ENCODE results near the gene ZNF519.
A peak's percentile ranks its signal among the peaks of the same experiment; 100 is the strongest.
"Not testable (repeated sequence)": the region's sequence is repeated elsewhere in the genome, so short reads cannot be mapped to it uniquely, and the experiment has no call there.

Gene ZNF519

GRCh38 chr18:14132271-14132700, at the start of gene ZNF519:
ZNF519 (minus strand) TSS chr18:14132435; CDS start chr18:14132277, 158 bp downstream.
- peak within 1 kb of the TSS; percentile 64 for H3K4me3 ChIP-seq (ENCODE audit: low read length)
- peak; percentile 97 for DNase-seq (ENCODE audit: low read depth)

- DNase-seq (ENCODE audit: low read depth): no peak
- TF ChIP-seq CTCF (IDR thresholded peaks at IDR 0.05; ENCODE audit: insufficient read depth, low read depth, low read length, missing control alignments): no peak
- peak overlapping the region; percentile 34 for H3K4me3 ChIP-seq (ENCODE audit: low read length)
Measured at GRCh38 chr18:14179306-14179705, 47.1 kb upstream of the ZNF519 start.

GRCh38 chr18:14178321-14179196, 46.3 kb upstream of the ZNF519 start:
- peak; percentile 60 for TF ChIP-seq CTCF (IDR thresholded peaks at IDR 0.05; ENCODE audit: insufficient read depth, low read depth, low read length, missing control alignments)
- peak overlapping the region; percentile 34 for H3K4me3 ChIP-seq (ENCODE audit: low read length)
- DNase-seq (ENCODE audit: low read depth): peak; percentile 41

GRCh38 chr18:14177540-14178320, 45.5 kb upstream of the ZNF519 start:
- H3K4me3 ChIP-seq (ENCODE audit: low read length); DNase-seq (ENCODE audit: low read depth): not testable (repeated sequence)

- H3K4me3 ChIP-seq (ENCODE audit: low read length); DNase-seq (ENCODE audit: low read depth): not testable (repeated sequence)
Measured at GRCh38 chr18:14175404-14175803, 43.2 kb upstream of the ZNF519 start.

- no peak overlapping the region for H3K4me3 ChIP-seq (ENCODE audit: low read length)
- no peak for TF ChIP-seq CTCF (IDR thresholded peaks at IDR 0.05; ENCODE audit: insufficient read depth, low read depth, low read length, missing control alignments)
- no peak for DNase-seq (ENCODE audit: low read depth)
Measured at GRCh38 chr18:14174706-14175085, 42.5 kb upstream of the ZNF519 start.

- DNase-seq (ENCODE audit: low read depth); H3K4me3 ChIP-seq (ENCODE audit: low read length): not testable (repeated sequence)
Measured at GRCh38 chr18:14174002-14174705, 41.9 kb upstream of the ZNF519 start.

GRCh38 chr18:14173116-14173951, 41.1 kb upstream of the ZNF519 start:
- H3K4me3 ChIP-seq (ENCODE audit: low read length); DNase-seq (ENCODE audit: low read depth): not testable (repeated sequence)

GRCh38 chr18:14172142-14173115, 40.2 kb upstream of the ZNF519 start:
- DNase-seq (ENCODE audit: low read depth); H3K4me3 ChIP-seq (ENCODE audit: low read length): not testable (repeated sequence)

GRCh38 chr18:14171301-14172141, 39.3 kb upstream of the ZNF519 start:
- not testable (repeated sequence) for DNase-seq (ENCODE audit: low read depth)

GRCh38 chr18:14170367-14171036, 38.3 kb upstream of the ZNF519 start:
- DNase-seq (ENCODE audit: low read depth); H3K4me3 ChIP-seq (ENCODE audit: low read length): not testable (repeated sequence)

More at GRCh38 chr18:14171301-14172141, 39.3 kb upstream of the ZNF519 start:
- H3K4me3 ChIP-seq (ENCODE audit: low read length): not testable (repeated sequence)

GRCh38 chr18:14162915-14163314, 30.7 kb upstream of the ZNF519 start:
- not testable (repeated sequence) for DNase-seq (ENCODE audit: low read depth)

More at GRCh38 chr18:14162915-14163314, 30.7 kb upstream of the ZNF519 start:
- H3K4me3 ChIP-seq (ENCODE audit: low read length): not testable (repeated sequence)

Measured in epithelial cell of esophagus (primary cell).